Fibroblast of skin of abdomen (primary cell): ENCODE results near the gene EXOC4.

Experiments used
- DNase-seq: peaks from one replicate; pipeline ENCODE4 v3.0.0-alpha.2; 2013

Gene EXOC4

GRCh38 chr7:133431134-133431724 lies 178.4 kb downstream of the EXOC4 start:
- no peak for DNase-seq

DNA sequence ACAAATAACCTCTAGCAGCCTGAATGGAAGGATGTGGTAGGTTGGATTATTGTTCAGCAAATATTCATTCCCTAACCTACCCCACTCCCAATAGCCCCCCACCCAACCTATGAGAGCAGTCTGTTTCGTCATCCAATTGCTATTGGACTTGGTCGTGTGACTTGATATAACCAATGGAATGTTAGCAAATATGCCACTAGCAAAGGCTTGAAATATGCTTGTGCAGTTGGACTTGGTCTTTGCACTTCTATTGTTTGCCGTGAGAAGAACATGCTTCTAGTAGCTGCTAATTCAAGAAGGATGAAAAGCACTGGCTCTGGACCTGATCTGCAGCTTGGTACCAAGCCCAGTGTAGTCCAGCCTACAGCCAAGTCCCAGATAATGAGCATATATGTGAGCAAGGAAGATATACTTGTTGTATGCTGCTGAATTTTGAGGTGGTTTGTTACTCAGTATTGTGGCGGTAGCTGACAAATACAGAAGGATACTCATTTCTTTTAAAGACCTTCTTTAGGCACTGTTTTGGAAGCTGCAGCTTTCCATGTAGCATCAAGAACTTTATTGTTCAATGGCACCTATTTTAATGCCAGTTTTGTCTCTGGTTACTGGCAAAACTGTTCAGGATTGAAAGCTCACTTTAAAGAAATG lies 180.4 kb downstream of the EXOC4 start:
- DNase-seq = no peak

- peak; percentile 45 for DNase-seq
Observed at GRCh38 chr7:133434246-133434865, 181.5 kb downstream of the EXOC4 start.

DNA sequence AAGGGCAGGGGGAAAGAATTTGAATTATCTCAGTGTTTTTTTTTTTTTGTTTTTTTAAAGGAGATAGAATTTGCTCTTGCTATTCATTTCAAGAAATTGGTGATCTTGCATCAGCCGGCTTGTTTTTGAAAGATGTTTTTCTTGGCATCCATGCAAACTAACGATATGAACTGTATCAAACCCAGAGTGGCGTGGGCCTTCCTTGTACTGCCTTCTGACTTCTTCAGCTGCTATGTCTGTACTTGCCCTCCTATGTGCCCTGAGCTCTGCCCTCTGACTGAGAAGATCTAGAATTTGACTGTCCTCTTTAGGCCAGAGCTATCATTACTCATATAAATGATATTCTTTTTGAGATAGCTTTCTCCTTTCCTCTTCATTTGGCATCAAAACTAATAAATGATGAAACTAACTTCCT lies 183.1 kb downstream of the EXOC4 start:
- DNase-seq = peak; percentile 88

GRCh38 chr7:133437544-133437943 lies 184.7 kb downstream of the EXOC4 start:
- no peak for DNase-seq

GRCh38 chr7:133442818-133443217 lies 189.9 kb downstream of the EXOC4 start:
- no peak for DNase-seq

- no peak for DNase-seq
Observed at GRCh38 chr7:133445617-133446016, 192.7 kb downstream of the EXOC4 start.

- DNase-seq = no peak
Observed at GRCh38 chr7:133448012-133448411, 195.1 kb downstream of the EXOC4 start.

DNA sequence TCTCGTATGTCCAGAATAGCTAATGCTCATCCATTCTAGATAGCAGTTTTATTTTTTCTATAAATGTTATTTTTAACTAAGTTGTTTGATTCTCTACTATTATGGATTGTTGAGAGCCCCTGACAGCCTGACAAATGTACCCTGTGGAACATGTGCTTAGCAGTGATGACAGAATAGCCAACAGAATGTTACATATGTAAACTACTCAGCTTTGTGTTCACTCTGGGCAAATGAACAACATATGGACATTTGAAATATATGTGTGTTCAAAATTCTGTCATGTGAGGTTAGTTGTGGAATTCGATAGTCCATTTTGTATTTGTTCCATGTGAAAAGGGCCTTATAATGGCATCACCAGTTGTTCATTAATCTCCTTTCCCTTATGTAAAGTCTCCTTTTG lies 199.7 kb downstream of the EXOC4 start:
- DNase-seq = peak; percentile 64

- no peak for DNase-seq
Observed at GRCh38 chr7:133458688-133459087, 205.8 kb downstream of the EXOC4 start.

- DNase-seq = no peak
Observed at GRCh38 chr7:133461421-133461820, 208.5 kb downstream of the EXOC4 start.

DNA sequence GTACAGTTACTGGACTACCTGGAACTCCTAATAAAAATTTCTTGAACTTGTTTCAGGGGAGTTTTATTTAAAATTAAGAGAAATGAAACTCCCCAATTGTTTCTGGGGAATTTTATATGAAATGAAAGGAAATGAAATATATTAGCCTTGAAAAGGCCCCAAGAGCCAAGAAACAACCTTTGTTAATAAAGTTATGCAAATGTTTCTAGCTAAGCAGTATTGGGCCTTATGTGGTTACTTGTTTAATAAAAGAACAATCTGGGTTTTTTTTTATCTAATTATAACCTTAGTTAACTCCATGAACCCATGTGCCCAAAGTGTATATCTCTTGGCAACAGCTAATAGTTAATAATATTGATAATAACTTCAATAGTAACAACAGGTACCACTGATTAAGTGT lies 222.8 kb downstream of the EXOC4 start:
- no peak for DNase-seq

DNA sequence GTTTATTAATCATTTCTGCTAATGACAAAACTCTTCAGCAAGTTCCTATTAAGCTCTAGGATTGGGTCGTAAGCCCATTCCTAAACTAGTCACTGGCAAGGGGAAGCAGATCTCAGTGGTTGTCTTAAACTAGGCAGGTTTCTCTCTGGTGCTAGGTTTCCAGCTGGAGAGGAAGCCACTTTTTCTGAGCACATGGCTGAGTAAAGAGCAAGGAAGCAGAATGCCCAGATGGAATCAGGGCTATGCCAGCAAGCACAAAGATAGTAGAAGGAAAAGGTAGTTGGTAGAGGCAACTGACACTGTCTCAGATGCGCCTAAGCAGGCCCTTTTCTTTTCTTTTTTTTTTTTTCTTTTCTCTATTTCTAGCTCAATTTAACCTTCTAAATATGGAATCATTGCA lies 224.9 kb downstream of the EXOC4 start:
- DNase-seq = no peak

DNA sequence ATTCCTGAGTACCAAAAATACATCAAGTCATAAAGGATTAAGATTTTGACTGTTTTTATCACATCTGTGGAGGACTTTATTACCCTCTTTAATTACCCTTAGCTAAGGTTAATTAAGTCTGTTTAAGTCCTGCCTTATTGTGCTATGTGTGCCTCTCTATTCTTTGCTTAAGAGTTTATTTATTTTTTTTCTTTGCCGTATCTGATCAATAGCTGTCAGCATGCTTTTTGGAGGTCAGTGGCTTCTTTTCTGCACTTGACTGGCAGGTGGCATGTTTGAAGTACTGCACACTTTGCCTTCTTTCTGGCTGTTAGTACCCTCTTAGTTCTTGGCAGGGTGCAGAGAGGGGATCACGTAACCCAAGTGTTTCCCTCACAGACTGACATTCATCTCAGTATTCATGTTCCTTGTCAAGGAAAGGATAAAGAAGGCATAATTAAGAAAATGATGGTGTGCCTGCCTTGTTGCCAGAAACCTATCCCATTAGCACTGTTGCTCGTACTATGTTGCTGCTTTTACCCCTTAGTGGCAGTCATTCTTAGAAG lies 225.8 kb downstream of the EXOC4 start:
- DNase-seq = no peak

GRCh38 chr7:133479456-133480065 lies 226.7 kb downstream of the EXOC4 start:
- DNase-seq = no peak

- no peak for DNase-seq
Observed at GRCh38 chr7:133480868-133481267, 228.0 kb downstream of the EXOC4 start.

GRCh38 chr7:133481676-133482075 lies 228.8 kb downstream of the EXOC4 start:
- DNase-seq = peak; percentile 74

GRCh38 chr7:133482599-133482998 lies 229.7 kb downstream of the EXOC4 start:
- no peak for DNase-seq

GRCh38 chr7:133484086-133484485 lies 231.2 kb downstream of the EXOC4 start:
- DNase-seq = no peak

DNA sequence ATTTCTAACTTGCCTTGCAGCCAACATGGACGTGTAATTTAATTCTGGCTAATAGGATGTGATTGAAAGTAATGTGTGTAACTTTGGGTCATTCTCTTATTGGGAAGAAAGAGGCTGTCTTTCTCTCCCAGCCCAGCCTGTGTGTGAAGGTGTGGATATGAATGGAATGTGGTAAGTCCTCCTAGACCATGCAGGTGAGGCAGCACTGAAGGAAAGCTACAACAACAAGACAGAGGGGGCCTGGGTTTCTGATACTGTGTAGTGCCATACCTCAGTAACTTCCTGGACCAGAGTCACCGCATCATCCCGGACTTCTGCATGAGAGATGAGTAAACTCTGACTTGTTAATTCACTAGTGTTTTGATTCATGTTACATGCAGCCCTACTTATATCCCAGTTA lies 237.0 kb downstream of the EXOC4 start:
- no peak for DNase-seq

GRCh38 chr7:133491201-133491691 lies 238.4 kb downstream of the EXOC4 start:
- no peak for DNase-seq

DNA sequence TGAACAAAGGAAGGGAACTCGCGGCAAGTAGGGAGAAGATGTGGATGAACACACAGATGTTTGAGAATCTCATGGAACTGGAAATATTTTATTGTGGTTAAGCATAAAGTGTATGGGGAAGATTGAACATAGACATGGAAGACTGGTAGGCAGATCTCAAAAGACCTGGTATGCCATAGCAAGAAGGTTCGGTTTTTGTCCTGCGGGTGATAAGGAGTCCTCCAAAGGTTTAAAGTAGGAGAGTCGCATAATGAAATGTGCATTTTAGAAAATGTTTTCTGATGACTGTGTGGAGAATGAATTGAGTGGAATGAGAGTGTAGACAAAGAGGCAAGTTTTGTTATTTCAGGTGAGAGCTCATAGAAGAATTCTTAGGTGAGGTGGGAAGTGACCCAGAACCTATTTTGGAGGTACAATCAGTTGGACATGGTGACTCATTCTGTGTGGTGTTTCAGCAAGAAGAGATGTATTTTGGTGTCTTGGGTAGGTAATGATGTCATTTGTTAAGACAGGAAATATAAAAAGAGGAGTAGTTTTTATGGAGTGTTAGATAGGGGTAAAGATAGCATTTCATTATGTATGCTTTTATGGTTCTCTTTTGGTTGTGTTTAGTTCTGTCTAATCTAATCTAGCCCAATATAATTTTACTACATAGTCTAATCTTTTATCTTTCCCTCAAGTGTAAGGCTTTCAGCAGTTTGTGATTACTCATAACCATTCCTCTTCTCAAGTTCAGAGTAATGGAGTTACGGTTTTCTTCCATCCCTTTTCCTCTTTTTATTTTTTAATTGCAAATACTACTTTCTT lies 239.2 kb downstream of the EXOC4 start:
- DNase-seq = no peak
